Left renal cortex interstitium (tissue), 4 donors: Measurements from ENCODE around the gene ABCA7. TPM values are rescaled to one million over a fixed set of nuclear protein-coding genes. Genes with fewer than 3 reads are reported as not detected.

ENCODE experiments used
- DNase-seq, 4 donors: peaks; one replicate each; pipeline ENCODE4 v3.0.0-alpha.2; 2013; ENCODE audit warnings: low read depth in 4 of 4, low spot score in 2 of 4, missing footprints in 1 of 4
- polyA plus RNA-seq, 4 donors: library from polyadenylated mRNA; unstranded; fragments of 120-200 nt; gene quantifications; one replicate each; pipeline ENCODE4 v1.2.1, GENCODE V29; 2013; ENCODE audit not compliant: insufficient read length in 4 of 4

Gene ABCA7
- polyA plus RNA-seq, 4 donors: 6.9 to 14.0 (median 8.5) TPM

DNA sequence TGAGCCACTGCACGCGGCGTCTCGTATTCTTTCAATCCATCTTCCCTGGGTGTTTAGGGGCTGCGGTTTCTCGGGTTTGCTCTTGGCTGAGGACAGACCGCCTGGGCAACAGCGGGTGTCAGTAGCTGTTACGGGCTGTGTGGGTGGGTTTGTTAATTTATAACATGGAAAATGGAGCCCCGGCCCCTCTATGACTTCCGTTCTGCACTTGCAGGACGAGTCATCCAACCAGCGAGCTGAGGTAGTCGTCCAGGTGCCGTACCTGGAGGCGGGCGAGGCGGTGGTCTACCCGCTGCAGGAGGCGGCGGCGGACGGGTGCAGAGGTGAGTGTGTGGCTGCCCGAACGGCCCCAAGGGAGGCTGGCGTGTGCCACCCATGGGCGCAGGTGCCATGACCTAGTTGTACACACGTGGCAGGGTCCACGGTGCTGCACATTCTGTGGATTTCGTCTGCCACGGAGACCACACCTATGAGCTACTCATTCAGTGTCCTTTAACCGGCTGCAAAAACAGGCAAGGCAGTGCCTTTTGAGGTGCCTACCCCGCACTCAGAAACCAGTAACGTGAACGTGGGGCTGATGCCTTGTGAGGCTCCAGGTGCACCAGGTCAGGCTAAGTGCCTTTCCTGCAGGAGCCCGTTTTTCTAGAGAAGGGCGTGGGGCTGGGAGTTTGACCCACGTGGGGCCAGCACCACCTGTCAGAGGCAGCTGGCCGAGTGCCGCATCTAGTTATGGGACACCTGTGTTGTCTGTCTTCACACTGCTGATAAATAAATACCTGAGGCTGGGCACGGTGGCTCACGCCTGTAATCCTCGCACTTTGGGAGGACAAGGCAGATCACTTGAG lies 44.3 kb downstream of the ABCA7 start:
- DNase-seq: no peak

DNA sequence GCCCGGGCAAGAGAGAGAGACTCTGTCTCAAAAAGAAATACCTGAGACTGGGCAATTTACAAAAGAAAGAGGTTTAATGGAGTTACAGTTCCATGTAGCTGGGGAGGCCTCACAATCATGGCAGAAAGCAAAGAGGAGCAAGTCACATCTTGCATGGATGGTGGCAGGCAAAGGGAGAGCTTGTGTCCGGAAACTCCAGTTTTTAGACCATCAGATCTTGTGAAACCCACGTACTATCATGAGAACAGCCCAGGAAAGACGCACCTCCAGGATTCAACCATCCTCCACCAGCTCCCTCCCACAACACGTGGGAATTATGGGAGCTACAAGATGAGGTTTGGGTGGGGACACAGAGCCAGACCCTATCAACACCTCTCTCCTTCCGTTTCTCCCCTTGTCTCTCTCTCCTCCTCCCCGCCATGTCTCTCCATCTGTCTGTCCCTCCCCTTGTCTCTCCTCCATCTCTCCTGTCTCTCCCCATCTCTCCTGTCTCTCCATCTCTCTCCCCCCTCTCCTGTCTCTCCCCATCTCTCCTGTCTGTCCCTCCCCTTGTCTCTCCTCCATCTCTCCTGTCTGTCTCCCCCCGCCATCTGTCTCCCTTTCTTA lies 45.2 kb downstream of the ABCA7 start:
- no peak for DNase-seq

DNA sequence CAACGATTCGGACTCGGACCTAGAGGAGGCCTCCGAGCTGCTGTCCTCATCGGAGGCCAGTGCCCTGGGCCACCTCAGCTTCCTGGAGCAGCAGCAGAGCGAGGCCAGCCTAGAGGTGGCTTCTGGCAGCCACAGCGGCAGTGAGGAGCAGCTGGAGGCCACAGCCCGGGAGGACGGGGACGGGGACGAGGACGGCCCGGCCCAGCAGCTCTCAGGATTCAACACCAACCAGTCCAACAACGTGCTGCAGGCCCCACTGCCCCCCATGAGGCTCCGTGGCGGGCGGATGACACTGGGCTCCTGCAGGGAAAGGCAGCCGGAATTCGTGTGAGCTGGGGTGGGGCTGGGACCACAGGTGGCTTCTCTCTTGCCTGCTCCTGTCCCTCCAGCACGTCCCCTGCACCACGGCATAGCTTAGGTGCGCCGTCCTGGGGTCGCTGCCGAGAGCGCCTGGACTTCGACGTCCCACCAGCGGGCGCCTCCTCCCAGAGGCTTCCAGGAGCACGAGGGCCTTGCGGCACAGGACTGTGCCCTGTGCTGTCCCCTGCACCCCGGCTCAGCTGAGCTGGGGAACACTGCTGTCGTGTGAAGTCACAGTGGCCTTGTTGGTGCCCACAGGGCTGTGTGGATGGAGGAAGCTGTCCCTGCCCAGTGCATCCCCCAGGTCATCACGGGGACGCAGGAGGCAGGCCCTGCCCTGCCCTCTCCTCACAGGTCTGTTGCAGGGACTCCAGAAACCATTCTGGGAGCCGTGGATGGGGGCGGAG lies 46.0 kb downstream of the ABCA7 start:
- DNase-seq: no peak

DNA sequence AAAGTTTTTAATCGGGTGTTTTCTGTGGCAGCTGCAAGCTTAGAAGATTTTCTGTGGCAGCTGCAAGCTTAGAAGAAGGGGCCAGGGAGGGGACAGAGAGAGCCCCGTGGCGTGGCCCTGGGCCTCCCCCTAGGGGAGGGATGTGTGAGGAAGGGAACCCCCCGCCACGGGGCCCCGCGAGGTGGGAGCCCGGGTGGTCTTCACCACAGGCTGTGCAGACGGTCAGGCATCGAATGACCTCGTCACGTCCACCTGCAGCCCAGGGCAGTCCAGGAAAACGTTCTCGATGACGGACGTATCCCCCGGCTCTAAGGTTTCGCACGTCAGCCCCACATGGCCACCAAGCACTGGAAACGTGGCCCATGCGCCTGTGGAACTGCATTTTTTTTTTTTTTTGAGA lies 46.7 kb downstream of the ABCA7 start:
- no peak for DNase-seq

DNA sequence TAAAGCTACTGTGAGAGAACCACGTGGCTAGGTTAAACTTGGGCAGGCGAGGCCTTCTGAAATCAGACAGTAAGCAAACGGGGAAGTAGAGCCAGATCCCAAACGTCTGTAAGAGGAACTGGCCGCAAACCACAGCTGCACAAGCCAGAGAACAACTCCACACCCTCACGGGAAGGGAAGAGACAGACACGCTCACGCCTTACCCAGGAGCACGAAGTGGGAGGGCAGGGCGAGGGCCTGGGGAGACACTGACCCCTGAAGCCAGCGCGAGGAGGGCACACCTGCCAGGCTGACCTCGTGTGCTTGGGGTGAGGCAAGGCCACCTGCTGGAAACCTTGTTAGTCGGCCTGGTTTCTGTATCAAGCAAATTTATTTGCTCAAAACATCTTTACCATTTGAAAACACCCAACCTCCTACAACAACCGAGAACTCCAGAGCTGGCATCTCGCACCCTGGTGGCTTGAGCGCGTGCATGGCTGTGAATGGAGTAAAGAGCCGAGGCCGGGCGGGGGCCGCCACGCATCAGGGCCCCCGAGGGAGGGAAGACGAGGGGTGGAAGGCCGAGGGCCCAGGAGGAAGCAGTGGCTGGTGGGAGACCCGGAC lies 48.0 kb downstream of the ABCA7 start:
- no peak for DNase-seq

DNA sequence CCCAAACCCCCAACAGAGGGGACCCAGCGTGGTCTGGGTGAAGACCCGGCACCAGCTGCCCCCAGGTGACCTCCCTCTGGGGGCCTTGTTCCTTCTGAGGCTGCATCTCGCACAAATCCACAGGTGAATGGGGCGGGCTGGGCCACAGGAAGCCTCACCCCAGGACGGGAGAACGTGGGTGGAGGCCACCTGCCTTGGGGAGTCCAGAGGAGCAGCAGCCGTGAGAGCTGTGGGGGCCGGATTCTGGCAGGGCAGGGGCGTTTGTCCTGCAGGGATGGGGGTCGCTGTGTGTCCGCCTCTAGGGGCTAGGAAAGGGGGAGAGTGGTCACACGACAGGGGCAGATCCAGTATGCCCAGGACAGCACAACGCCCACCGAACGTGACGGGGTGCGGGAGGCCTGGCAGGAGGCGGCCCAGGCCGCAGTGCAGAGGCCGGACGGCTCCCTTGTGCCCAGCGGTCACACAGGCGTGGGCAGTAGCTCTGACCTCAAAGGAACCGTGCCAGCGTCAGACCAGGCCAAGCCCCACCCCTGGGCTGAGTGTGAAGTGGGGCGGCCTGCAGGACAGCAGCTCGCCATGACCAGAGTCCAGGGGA lies 48.6 kb downstream of the ABCA7 start:
- no peak for DNase-seq

DNA sequence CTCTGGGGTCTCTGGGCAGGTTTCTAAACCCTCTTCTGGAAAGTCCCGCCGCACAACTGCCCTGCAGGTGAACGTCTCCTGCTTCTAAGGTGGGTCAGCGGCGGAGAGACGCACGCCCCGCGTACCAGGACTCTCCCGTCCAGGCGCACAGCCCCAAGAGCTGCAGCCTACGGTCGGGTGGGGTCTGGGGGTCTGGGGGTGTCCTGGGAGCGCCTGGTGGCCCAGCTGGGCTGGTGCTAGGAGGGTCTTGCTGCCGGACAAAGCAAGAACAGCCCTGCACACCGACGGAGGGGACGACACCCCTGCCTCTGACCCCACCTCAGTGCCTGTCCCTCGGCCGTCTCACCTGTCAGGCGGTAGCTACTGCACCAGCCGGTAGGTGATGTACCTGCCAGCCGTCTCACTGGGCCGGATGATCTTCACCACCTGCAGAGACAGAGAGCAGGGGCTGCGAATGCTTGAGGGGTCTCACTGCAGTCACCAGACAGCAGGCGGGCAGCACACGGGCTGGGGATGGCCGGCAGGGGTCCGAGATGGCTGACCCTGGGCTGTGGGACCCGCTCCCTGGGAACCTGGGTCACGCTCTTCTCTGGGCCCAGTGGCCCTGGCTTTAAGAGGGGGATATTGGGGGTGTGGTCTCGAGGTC lies 49.3 kb downstream of the ABCA7 start:
- DNase-seq: no peak

DNA sequence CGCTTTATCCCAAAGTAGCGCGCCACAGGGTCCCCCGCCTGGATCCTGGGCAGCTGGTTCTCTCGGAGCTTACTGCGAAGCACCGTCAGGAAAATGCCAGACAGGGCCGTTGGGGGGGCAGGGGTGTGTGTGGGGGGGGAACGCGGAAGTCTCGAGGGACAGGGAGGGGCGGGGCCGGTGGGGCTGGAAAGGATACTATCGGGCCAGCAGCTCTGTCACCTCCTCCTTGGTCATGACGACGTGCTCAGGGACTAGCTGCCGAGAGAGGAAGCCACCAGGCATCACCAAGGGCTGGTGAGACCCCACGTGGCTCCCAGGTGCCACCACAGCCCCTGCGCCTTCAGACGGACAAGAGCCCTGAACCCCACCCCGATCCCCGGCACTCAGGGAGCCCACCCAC lies 50.0 kb downstream of the ABCA7 start:
- DNase-seq: no peak

DNA sequence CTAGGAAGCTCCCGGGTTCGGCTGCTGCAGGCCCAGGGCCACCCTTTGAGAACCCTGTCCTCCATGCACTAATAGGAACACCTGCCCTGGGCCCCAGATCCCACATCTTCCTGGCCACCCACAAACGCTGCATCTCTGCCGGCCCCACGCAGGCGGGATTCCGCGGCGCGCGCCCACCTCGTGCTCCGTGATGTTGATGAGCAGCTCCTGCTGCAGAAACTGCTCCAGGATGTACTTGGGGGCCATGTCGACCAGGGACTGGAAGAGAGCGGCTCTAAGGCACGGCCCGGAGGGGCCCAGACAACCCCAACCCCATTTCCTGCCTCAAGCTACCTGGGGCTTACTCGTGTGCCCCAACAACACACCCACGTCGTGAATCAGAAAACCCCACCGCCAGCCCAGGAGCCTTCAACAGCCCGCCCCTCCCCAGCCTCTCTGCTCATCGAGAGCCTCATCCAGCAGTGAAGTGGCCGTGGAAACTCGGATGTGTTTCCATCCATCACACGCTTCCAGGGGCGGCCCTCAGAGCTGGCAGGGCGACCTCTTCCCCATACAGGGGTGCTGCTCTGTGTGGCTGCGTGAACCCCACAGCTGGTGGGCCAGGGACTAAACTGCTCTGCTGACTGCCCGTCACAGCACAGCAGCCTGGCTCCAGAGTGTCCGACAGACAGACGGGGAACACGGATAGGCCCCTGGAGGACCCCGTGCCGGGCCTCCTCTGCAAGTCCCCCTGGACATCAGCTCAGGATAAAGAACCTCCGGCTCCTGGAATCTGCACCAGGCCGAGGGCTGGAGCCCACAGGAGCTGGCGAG lies 51.0 kb downstream of the ABCA7 start:
- no peak for DNase-seq

DNA sequence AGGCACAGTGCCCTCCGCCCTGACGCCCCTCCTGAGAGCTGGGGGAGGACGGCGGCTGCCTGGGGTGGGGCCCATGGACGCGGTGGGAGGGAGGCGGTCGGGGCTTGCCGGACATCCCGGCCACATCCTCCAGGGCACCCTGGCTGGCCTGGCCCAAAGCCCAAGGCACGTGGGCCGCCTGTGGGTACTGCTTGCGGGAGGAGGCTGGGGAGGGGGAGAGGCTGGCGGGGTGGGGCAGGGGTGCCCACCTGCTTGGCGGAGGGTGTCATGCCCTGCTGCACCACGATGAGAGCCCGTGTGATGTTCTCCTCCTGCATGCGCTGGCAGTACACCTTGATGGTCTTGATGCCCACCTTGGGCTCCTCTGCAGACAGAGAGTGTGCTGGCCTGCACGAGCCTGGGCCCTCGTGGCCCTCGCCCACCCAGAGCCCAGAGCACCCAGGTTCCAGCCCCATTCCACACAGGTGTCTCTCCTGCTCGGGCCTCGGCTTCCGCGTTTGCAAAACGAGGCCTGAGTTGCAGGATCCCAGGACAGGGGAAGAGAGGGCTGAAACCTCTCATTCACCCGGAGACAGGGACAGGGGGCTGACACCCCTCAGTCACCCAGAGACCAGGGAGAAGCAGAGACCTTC lies 51.8 kb downstream of the ABCA7 start:
- DNase-seq: no peak

DNA sequence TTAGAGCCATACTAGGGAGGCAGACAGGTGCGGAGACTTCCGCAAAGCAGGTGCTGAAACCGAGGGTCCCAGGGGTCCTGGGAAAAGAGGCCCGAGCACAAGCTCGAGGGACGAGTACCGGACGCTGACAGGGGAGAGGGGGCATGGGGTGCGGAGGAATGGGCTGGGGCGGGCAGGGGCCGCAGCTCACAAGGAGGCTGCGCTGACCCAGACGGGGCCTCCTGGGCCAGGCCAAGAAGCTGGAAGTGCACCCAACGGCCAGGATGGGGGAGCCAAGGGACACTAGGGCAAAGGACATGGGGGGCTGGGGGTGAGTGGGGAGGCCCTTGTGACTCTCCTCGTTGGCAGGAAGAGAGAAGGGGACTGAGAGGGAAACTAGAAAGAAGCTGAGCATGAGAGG lies 53.4 kb downstream of the ABCA7 start:
- DNase-seq: no peak

DNA sequence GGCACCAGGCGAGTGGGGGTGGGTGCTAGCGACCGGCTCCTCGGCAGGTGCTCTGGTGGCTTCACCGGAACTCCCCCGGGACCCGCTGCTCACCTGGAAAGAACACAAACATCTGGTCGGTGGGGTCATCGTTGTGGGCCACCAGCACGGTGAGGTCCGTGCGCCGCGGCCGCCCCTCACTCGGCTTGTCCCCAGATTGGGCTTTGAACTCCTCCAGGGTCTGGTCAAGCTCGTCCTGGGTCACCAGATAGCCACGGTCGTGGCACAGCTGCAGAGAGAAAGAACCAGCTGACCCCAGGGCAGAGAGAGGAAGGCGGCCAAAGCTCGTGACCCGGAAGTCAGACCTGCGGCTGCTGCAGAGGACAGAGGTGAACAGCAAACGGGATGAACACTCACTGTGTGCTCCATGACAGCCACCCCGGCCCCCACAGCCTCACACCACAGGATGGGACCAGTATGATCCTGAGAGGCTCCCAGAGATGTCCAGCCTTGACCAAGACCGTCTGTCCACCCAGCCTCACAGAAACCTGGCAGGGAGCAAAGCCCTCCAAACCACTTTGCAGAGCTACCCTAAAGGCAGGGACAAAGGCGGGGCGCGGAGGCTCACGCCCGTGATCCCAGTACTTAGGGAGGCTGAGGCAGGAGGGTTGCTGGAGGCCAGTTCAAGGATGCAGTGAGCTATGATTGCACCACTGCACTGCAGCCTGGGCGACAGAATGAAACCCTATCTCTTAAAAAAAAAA lies 54.1 kb downstream of the ABCA7 start:
- DNase-seq: no peak

DNA sequence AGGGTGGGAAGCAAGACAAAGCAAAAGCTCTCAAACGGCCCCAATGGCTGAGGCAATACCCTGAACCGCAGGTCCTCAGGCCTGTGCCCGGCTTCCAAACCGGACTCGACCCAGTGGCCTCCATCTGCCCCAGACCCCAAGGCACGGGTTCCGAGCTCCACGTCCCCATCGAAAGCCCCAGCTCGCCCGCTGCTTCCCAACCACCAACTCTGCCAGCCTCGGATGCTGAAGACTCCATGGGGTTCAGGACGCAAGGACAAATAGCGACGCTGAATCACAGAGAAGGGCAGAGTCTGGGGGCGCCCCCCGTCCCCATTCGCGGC lies 54.7 kb downstream of the ABCA7 start:
- DNase-seq: no peak

DNA sequence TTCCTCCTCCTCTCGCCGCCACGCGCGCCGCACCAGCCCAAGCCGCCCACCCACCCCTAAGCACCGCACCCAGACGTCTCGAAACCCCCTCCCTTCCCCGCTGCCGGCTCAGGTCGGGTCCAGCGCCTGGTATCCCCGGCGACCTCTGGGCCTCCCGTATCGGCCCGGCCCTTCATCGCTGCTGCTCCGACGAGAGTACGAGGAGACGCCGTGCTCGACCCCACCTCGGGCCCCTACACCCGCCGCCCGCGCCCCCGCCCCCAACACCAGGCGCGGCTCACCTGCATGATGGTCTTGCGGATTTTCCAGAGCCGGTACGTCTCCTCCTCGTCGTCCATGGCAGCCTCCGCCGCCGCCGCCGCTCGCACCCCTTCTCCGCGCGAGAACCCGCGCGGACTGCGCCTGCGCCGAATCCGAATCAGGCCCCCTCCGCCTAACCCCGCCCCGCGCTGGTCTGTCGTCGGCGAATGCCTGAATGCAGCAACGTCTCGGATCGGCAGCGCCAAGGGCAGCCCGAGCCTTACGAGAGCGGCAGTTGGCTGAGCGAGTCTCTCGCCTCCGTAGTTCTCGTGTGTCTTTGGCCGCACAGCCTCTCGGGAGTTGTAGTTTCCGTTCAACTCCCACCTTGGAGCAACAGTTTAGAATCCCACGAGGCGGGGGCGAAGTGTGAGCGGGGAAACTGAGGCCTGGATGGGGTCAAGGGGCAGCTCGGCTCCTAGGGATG lies 55.2 kb downstream of the ABCA7 start, which contains the start of gene POLR2E:
Gene POLR2E (minus strand): TSS at position 398 of the 724 bp plus-strand sequence. CDS start 60 bp downstream, at position 338.
- DNase-seq: peak; percentile 86 to 96 (median 93)

DNA sequence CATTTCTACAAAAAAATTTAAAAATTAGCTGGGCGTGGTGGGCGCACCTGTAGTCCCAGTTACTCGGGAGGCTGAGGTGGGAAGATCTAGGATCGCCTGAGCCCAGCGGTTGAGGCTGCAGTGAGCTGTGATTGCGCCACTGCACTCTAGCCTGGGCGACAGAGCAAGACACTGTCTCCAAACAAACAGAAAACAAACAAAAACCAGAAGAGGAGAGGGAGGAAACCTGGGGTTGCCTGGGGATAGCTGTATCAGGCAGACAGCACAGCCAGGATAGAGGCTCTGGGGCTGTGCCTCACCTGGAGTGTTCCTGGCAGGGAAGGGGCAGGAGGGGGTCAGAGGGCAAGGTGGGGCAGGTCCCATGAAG lies 57.9 kb downstream of the ABCA7 start:
- no peak for DNase-seq

DNA sequence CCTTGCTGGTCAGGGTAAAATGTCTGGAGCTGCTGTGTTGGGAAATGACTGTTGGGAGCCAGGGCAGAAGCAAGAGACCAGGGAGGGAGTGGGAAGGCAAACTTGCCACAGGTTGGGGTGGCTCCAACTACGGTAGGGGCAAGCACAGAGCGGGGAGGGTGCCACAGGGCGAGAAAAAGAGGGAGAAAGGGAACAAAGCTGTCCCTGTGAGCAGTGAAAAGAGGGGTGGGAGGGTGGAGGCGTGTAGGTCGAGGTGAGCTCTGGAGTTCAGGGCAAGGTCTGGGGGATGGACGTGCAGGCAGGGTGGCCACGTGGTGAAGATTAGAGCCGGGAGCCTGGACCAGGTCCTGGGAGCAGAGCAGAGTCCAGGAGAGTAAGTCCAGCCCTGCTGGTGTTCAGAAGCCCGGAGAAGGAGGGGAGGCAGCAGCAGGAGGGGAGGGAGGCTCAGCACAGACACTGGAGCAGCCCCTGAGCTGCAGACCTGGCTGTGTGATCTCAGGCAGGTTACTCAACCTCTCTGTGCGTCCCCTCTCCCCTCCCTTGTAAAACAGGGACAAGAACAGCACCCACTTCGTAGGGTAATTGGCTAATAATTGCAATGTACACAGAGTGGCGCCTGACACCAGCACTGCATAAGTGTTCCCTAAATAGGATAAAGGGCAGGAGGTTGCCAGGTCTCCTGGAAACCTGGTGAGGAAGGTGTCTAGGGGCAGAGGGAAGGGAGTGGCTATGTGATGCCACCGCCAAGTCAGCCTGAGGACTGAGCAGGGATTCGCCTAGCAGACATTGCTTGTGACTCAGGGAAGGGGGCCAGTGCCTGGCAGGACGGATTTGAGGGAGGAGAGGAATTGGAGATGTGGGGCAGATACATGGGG lies 58.5 kb downstream of the ABCA7 start:
- DNase-seq: no peak

DNA sequence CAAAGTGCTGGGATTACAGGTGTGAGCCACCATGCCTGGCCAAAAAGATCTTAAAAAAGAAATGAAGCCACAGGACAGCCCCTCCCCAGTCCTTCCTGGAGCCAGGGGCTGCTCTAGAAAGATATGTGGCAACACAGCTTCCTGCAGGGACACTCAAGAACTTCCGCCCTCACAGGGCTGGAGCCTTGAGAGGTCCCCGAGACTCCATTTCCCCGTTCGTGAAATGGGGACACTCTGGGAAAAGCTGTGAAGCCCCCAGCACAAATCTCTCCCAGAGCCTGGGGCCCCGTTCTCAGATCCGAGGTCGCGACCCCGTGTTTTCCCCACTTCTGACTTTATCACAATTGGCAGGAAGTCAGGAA lies 61.4 kb downstream of the ABCA7 start:
- DNase-seq: no peak
